ENCODE results near the gene KLRC4.

- TF ChIP-seq, protein P1, sequence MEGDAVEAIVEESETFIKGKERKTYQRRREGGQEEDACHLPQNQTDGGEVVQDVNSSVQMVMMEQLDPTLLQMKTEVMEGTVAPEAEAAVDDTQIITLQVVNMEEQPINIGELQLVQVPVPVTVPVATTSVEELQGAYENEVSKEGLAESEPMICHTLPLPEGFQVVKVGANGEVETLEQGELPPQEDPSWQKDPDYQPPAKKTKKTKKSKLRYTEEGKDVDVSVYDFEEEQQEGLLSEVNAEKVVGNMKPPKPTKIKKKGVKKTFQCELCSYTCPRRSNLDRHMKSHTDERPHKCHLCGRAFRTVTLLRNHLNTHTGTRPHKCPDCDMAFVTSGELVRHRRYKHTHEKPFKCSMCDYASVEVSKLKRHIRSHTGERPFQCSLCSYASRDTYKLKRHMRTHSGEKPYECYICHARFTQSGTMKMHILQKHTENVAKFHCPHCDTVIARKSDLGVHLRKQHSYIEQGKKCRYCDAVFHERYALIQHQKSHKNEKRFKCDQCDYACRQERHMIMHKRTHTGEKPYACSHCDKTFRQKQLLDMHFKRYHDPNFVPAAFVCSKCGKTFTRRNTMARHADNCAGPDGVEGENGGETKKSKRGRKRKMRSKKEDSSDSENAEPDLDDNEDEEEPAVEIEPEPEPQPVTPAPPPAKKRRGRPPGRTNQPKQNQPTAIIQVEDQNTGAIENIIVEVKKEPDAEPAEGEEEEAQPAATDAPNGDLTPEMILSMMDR (IDR thresholded peaks at IDR 0.05): no peak
- no peak for TF ChIP-seq EP300 (IDR thresholded peaks at IDR 0.05; ENCODE audit: low read depth)
- TF ChIP-seq POLR2A (IDR thresholded peaks at IDR 0.05): no peak
Measured at GRCh38 chr12:10457760-10458159, 48.2 kb upstream of the KLRC4 start.

All from transverse colon (tissue), 3 donors.